ENCODE data around the gene ZNHIT2. TPM values are rescaled to one million over a fixed set of nuclear protein-coding genes. Genes with fewer than 3 reads are reported as not detected.

The ZNHIT2 gene
- total RNA-seq, 2 experiments from 2014 or later, result 11.5 to 12.7 TPM

DNA sequence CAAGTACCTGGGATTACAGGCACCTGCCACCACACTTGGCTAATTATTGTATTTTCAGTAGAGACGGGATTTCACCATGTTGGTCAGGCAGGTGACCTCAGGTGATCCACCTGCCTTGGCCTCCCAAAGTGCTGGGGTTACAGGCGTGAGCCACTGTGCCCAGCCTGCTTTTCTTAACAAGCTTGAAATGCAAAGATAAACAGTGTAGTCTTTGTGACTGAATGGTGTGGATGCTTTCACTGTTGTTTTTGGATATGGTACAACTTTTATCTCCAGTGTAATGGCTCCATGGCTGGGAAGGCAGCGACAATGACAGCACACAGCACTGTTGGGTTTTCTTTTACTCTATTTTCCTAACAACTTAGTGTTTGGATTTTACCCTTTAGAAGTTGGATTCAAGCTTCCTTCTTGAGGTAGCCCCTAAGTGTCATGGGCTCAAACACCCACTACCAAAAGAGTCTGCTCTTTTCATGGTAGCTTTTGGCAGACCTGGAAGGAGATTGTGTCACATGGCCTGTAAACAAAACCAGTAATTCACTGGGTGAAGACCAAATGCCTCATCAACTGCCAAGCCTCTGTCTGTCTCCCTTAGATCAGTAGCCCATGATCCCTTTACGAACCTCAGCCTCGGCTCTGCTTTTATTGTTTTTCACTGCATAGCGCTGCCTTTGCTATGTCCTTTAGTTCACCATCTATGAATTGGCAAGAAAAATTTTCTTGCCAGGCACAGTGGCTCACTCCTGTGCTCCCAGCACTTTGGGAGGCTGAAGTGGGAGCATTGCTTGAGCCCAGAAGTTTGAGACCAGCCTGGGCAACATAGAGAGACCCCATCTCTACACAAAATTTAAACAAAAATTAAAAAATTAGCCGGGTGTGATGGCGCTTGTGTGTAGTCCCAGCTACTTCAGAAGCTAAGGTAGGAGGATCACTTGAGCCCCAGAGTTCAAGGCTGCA, 15.1 kb downstream of the ZNHIT2 start:
- H3K27ac Mint-ChIP-seq, result no peak overlapping the region
- intact Hi-C loops (cut with micrococcal nuclease), result no loop called here
- H3K4me3 Mint-ChIP-seq, result no peak overlapping the region
- H3K27me3 Mint-ChIP-seq, result no peaks in the 10 kb centered on the region
- DNase-seq (no peak), ATAC-seq (no peak)
- H3K9me3 Mint-ChIP-seq, result no peaks in the 10 kb centered on the region
- H3K4me1 Mint-ChIP-seq (ENCODE audit: low read depth), result peaks cover 15% of the 10 kb centered on the region
- peaks cover 18% of the 10 kb centered on the region for H3K36me3 Mint-ChIP-seq (ENCODE audit: low read depth)
- ChIA-PET POLR2A (interaction anchor here (0.7 to 20.0 kb wide), 3 partner anchors 12 to 25 kb away, joined by 3 to 294 read pairs (median 5); partner anchors contain the start of genes FAU, MRPL49, TM7SF2 and ZNHIT2), CTCF (interaction anchor here (1.2 to 7.4 kb wide), 4 partner anchors 8 to 315 kb away, joined by 4 to 115 read pairs (median 6); partner anchors contain the start of genes FAU, MRPL49, TM7SF2 and ZNHIT2)
- TF ChIP-seq, protein P1, sequence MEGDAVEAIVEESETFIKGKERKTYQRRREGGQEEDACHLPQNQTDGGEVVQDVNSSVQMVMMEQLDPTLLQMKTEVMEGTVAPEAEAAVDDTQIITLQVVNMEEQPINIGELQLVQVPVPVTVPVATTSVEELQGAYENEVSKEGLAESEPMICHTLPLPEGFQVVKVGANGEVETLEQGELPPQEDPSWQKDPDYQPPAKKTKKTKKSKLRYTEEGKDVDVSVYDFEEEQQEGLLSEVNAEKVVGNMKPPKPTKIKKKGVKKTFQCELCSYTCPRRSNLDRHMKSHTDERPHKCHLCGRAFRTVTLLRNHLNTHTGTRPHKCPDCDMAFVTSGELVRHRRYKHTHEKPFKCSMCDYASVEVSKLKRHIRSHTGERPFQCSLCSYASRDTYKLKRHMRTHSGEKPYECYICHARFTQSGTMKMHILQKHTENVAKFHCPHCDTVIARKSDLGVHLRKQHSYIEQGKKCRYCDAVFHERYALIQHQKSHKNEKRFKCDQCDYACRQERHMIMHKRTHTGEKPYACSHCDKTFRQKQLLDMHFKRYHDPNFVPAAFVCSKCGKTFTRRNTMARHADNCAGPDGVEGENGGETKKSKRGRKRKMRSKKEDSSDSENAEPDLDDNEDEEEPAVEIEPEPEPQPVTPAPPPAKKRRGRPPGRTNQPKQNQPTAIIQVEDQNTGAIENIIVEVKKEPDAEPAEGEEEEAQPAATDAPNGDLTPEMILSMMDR (IDR thresholded peaks at IDR 0.05), result no peak

DNA sequence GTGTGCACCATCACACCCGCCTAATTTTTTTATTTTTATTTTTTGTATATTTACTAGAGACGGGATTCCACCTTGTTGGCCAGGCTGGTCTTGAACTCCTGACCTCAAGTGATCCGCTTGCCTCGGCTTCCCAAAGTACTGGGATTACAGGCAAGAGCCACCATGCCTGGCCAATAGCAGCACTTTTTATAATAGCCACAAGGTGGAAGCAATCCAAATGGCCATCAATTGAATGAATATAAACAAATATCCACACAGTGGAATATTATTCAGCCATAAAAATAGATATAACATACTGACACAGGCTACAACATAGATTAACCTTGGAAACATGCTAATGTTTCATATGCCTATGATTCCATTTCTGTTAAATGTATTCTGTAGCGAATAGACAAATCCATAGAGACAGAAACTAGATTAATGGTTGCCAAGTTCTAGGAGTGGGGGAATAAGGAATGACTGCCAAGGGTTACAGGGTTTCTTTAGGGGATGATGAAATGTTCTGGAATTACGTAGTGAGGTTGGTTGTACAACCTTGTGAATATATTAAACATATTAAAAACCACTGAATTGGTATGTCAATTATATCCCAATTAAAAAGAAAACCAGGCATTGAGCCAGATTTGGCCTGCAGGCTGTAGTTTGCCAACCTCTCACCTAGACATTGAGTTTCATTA, 16.7 kb downstream of the ZNHIT2 start:
- intact Hi-C loops (cut with micrococcal nuclease), result no loop called here
- no peaks in the 10 kb centered on the region for H3K9me3 Mint-ChIP-seq
- POLR2A ChIA-PET, result interaction anchor here (1.0 to 20.0 kb wide), 5 partner anchors 10 to 87 kb away, joined by 3 to 294 read pairs (median 5); partner anchors contain the start of genes ARL2, FAU, MRPL49 and TM7SF2

DNA sequence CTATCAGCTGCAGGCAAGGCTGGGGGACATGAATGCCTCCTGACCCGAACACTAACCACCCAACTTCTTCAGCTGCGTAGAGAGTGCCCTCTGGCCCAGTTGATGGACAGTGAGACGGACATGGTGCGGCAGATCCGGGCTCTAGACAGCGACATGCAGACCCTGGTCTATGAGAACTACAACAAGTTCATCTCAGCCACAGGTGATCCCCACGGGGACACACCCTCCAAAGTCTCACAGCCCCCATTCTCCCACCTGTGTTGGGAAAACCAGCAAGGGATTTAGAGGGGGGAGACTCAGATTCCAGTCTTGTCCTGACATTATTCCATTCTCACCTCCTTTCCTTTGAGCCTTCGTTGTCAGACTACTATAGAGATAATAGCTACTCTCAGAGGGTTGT, 20.6 kb downstream of the ZNHIT2 start:
- TF ChIP-seq, protein P1 (IDR thresholded peaks at IDR 0.05), result no peak
- no peaks in the 10 kb centered on the region for H3K9me3 Mint-ChIP-seq
- ATAC-seq (no peak), DNase-seq (no peak)
- H3K36me3 Mint-ChIP-seq (ENCODE audit: low read depth), result peaks cover 5% of the 10 kb centered on the region
- H3K4me3 Mint-ChIP-seq, result peak overlapping the region; percentile 93
- H3K27ac Mint-ChIP-seq, result peak overlapping the region; percentile 96
- POLR2A ChIA-PET, result interaction anchor here (0.9 to 20.0 kb wide), 9 partner anchors 11 to 173 kb away, joined by 3 to 294 read pairs (median 3); partner anchors contain the start of genes CAPN1, CDCA5, FAU and MRPL49
- H3K4me1 Mint-ChIP-seq (ENCODE audit: low read depth), result peaks cover 15% of the 10 kb centered on the region
- intact Hi-C loops (cut with micrococcal nuclease), result no loop called here
- H3K27me3 Mint-ChIP-seq, result no peaks in the 10 kb centered on the region
- CTCF ChIA-PET, result interaction anchor here (0.7 to 7.4 kb wide), 6 partner anchors 14 to 84 kb away, joined by 3 to 115 read pairs (median 4); partner anchors contain the start of genes ARL2, TM7SF2 and ZNHIT2

More for the DNA sequence above, 16.7 kb downstream of the ZNHIT2 start:
- ATAC-seq (no peak), DNase-seq (no peak)
- CTCF ChIA-PET, result interaction anchor here (0.6 to 7.4 kb wide), 3 partner anchors 10 to 256 kb away, joined by 3 to 115 read pairs (median 4); partner anchors contain the start of genes CDC42BPG and TM7SF2
- Mint-ChIP-seq H3K27ac (no peak overlapping the region), H3K4me3 (no peak overlapping the region), H3K27me3 (no peaks in the 10 kb centered on the region), H3K36me3 (ENCODE audit: low read depth) (peaks cover 12% of the 10 kb centered on the region), H3K4me1 (ENCODE audit: low read depth) (peaks cover 20% of the 10 kb centered on the region)
- TF ChIP-seq, protein P1 (IDR thresholded peaks at IDR 0.05), result peak; percentile 21

DNA sequence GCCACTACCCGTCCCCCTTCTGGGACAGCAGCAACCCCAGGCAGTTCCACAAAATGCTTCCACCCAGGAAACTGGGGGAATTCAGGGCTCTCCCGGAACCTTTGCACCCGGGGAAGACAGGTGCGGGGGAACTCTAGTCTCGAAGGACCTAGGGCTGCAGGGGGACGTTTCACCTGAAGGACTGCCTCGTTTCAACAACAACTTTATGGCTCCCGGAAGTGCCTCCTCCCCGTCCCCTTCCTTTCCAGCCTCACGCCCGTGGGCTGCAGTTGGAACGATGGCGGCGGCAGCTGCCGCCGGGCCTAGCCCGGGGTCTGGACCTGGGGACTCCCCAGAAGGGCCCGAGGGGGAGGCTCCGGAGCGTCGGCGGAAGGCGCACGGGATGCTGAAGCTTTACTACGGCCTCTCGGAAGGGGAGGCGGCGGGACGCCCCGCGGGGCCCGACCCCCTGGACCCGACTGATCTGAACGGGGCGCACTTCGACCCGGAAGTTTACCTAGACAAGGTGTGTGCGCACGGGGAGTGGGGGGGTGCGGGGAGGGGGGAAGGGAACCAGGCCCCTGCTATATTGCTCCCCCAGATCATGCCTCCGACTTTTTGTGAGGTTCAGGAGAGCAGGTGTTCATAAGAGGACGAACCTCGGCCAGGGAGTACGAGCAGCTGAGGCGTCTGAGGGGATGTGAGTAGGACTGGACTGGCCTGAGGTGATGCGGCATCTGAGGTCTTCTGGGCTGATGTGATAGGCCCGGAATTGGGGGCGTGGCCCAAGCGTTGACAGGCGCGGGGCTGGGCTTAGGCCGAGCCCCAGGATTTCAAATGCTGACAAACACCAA, 21.3 kb downstream of the ZNHIT2 start, which contains the start of gene VPS51:
TSS of gene VPS51 (plus strand) at position 241 of the 833 bp plus-strand sequence. CDS start at position 278, 37 bp downstream.
- H3K4me3 Mint-ChIP-seq, result peak within 1 kb of the TSS; percentile 93
- H3K27ac Mint-ChIP-seq, result peak within 1 kb of the TSS; percentile 96
- peak; percentile 94 for DNase-seq
- peaks cover 5% of the 10 kb centered on the region for H3K36me3 Mint-ChIP-seq (ENCODE audit: low read depth)
- CTCF ChIA-PET, result interaction anchor here (0.7 to 7.4 kb wide), 5 partner anchors 15 to 81 kb away, joined by 3 to 115 read pairs (median 3); partner anchors contain the start of genes TM7SF2 and ZNHIT2
- H3K27me3 Mint-ChIP-seq, result no peaks in the 10 kb centered on the region
- H3K4me1 Mint-ChIP-seq (ENCODE audit: low read depth), result peaks cover 15% of the 10 kb centered on the region
- POLR2A ChIA-PET, result interaction anchor here (0.6 to 20.0 kb wide), 13 partner anchors 10 to 172 kb away, joined by 3 to 294 read pairs (median 3); partner anchors contain the start of genes CAPN1, CDCA5, FAU and MRPL49
- TF ChIP-seq, protein P1 (IDR thresholded peaks at IDR 0.05), result no peak
- intact Hi-C loops (cut with micrococcal nuclease), result no loop called here
- peak; percentile 95 for ATAC-seq
- no peaks in the 10 kb centered on the region for H3K9me3 Mint-ChIP-seq
